GM23338 (cell line): ENCODE data around the gene ADGRG6.

ENCODE experiments used
- EZH2phosphoT487 ChIP-seq: fragments of 200-600 bp; sonication (generic); IDR thresholded peaks from one replicate; pipeline ENCODE4 v1.8.1; 2018; ENCODE audit warnings: antibody characterized with exemption; ENCODE audit not compliant: unreplicated experiment
- POLR2AphosphoS5 ChIP-seq: IDR thresholded peaks from 2 replicates; pipeline ENCODE4 v1.6.1; 2016; ENCODE audit warnings: antibody characterized with exemption, low read depth
- TF ChIP-seq, protein P1 (sequence below), 2 experiments: fragments of 200-600 bp in 1 of 2; sonication (generic) in 1 of 2; conservative IDR thresholded peaks; 2 replicates each; pipeline versions ENCODE4 v1.5.1 to v1.6.1; 2016 to 2017; ENCODE audit warnings: antibody characterized with exemption in 2 of 2, low read depth in 2 of 2, mild to moderate bottlenecking in 2 of 2, moderate library complexity in 1 of 2

- TF ChIP-seq, protein P1, sequence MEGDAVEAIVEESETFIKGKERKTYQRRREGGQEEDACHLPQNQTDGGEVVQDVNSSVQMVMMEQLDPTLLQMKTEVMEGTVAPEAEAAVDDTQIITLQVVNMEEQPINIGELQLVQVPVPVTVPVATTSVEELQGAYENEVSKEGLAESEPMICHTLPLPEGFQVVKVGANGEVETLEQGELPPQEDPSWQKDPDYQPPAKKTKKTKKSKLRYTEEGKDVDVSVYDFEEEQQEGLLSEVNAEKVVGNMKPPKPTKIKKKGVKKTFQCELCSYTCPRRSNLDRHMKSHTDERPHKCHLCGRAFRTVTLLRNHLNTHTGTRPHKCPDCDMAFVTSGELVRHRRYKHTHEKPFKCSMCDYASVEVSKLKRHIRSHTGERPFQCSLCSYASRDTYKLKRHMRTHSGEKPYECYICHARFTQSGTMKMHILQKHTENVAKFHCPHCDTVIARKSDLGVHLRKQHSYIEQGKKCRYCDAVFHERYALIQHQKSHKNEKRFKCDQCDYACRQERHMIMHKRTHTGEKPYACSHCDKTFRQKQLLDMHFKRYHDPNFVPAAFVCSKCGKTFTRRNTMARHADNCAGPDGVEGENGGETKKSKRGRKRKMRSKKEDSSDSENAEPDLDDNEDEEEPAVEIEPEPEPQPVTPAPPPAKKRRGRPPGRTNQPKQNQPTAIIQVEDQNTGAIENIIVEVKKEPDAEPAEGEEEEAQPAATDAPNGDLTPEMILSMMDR (conservative IDR thresholded peaks at IDR 0.05; ENCODE audit: low read depth in 2 of 2), result no peak
- TF ChIP-seq EZH2phosphoT487, result no peak
- TF ChIP-seq POLR2AphosphoS5, result no peak
These were observed 141.3 kb downstream of the ADGRG6 start for GRCh38 chr6:142443102-142443501.
